ENCODE measurements around the gene VPS8.
"Not testable (repeated sequence)": the region's sequence is repeated elsewhere in the genome, so short reads cannot be mapped to it uniquely, and the experiment has no call there.

- TF ChIP-seq, protein P1, sequence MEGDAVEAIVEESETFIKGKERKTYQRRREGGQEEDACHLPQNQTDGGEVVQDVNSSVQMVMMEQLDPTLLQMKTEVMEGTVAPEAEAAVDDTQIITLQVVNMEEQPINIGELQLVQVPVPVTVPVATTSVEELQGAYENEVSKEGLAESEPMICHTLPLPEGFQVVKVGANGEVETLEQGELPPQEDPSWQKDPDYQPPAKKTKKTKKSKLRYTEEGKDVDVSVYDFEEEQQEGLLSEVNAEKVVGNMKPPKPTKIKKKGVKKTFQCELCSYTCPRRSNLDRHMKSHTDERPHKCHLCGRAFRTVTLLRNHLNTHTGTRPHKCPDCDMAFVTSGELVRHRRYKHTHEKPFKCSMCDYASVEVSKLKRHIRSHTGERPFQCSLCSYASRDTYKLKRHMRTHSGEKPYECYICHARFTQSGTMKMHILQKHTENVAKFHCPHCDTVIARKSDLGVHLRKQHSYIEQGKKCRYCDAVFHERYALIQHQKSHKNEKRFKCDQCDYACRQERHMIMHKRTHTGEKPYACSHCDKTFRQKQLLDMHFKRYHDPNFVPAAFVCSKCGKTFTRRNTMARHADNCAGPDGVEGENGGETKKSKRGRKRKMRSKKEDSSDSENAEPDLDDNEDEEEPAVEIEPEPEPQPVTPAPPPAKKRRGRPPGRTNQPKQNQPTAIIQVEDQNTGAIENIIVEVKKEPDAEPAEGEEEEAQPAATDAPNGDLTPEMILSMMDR (IDR thresholded peaks at IDR 0.05): not testable (repeated sequence)
- TF ChIP-seq POLR2A (IDR thresholded peaks at IDR 0.05): not testable (repeated sequence)
Observed at GRCh38 chr3:185017996-185018395, 206.0 kb downstream of the VPS8 start.
